CD4-positive, alpha-beta T cell (primary cell): ENCODE results near the gene PSPH. TPM values are rescaled to one million over a fixed set of nuclear protein-coding genes. Genes with fewer than 3 reads are reported as not detected.
"Not testable (repeated sequence)": the region's sequence is repeated elsewhere in the genome, so short reads cannot be mapped to it uniquely, and the experiment has no call there.

Source experiments
- ATAC-seq: fragments of 200-7000 bp; cut with Tn5 transposase; one replicate; pipeline ENCODE4 v1.10.0; 2022; ENCODE audit warnings: mild to moderate bottlenecking; ENCODE audit not compliant: poor library complexity
- CTCF ChIA-PET: fragments of 350-600 bp; sonication (Branson Sonifier 250); formaldehyde crosslinking; loops from one replicate; lab custom pipeline; 2021; ENCODE audit warnings: antibody characterized with exemption, inconsistent platforms; lab: Charles Lee
- POLR2A ChIA-PET: fragments of 350-600 bp; sonication (Branson Sonifier 250); formaldehyde crosslinking; loops from one replicate; lab custom pipeline; 2021; ENCODE audit warnings: antibody characterized with exemption, inconsistent platforms; lab: Charles Lee
- DNase-seq, 14 experiments: peaks; one replicate each; pipeline ENCODE4 v3.0.0-alpha.2; 2013 to 2020; ENCODE audit warnings: mixed read lengths in 2 of 14
- H3K27ac ChIP-seq, 2 donors: one replicate each; pipeline versions ENCODE4 v1.5.1 to v1.7.0; 2013; ENCODE audit warnings: low read length in 2 of 2, low read depth in 1 of 2, mild to moderate bottlenecking in 1 of 2
- H3K27me3 ChIP-seq, 2 experiments: 1 replicate in 1 of 2; 2 replicates in 1 of 2; pipeline versions ENCODE4 v1.6.1 to v1.7.0; 2013; ENCODE audit warnings: low read length in 2 of 2, control low read depth in 1 of 2, mild to moderate bottlenecking in 1 of 2, moderate library complexity in 1 of 2; ENCODE audit not compliant: insufficient read depth in 2 of 2, control insufficient read depth in 1 of 2
- H3K36me3 ChIP-seq: one replicate; pipeline ENCODE4 v1.6.1; 2013; ENCODE audit warnings: low read length, control low read depth; ENCODE audit not compliant: insufficient read depth
- H3K4me1 ChIP-seq: one replicate; pipeline ENCODE4 v1.6.1; 2013; ENCODE audit warnings: low read length, control low read depth; ENCODE audit not compliant: insufficient read depth
- H3K4me3 ChIP-seq: one replicate; pipeline ENCODE4 v1.5.1; 2013; ENCODE audit warnings: mild to moderate bottlenecking, low read length, moderate library complexity
- H3K9me3 ChIP-seq, 2 experiments: 1 replicate in 1 of 2; 2 replicates in 1 of 2; pipeline versions ENCODE4 v1.6.1 to v1.7.0; 2013; ENCODE audit warnings: low read length in 2 of 2, mild to moderate bottlenecking in 2 of 2, control low read depth in 1 of 2, moderate library complexity in 1 of 2; ENCODE audit not compliant: control insufficient read depth in 1 of 2, insufficient read depth in 1 of 2
- H3K27ac Mint-ChIP-seq: one replicate; pipeline ENCODE4 v1.8.0; 2020; ENCODE audit warnings: mixed read lengths
- H3K27me3 Mint-ChIP-seq: one replicate; pipeline ENCODE4 v1.8.0; 2021; ENCODE audit warnings: mixed read lengths
- H3K36me3 Mint-ChIP-seq: one replicate; pipeline ENCODE4 v1.8.0; 2021; ENCODE audit warnings: low read depth, mixed read lengths
- H3K4me1 Mint-ChIP-seq: one replicate; pipeline ENCODE4 v1.8.0; 2021; ENCODE audit warnings: low read depth, mixed read lengths
- H3K4me3 Mint-ChIP-seq: one replicate; pipeline ENCODE4 v1.8.0; 2020; ENCODE audit warnings: mild to moderate bottlenecking, mixed read lengths
- H3K9me3 Mint-ChIP-seq: one replicate; pipeline ENCODE4 v1.8.0; 2020; ENCODE audit warnings: mixed read lengths
- CTCF ChIP-seq: fragments of 200-600 bp; IDR thresholded peaks from one replicate; pipeline ENCODE4 v1.8.0; 2022; ENCODE audit warnings: antibody characterized with exemption, mild to moderate bottlenecking
- intact Hi-C, 2 experiments: fragments of 100-400 bp; cut with DNase I in 1 of 2; cut with micrococcal nuclease in 1 of 2; formaldehyde crosslinking; loops; one replicate each; pipeline versions ENCODE4 v1.15.1 to v1.9.0; 2023 to 2025; cut with DNase I, micrococcal nuclease
- total RNA-seq, 174 experiments: library from RNA in 2 of 174; stranded (reverse) in 2 of 174; gene quantifications; one replicate each; pipeline ENCODE4 v1.2.3 and lab custom pipeline; 2021 to 2026

Gene PSPH
- total RNA-seq, 2 experiments from 2014 or later: 1.2 to 1.9 TPM

DNA sequence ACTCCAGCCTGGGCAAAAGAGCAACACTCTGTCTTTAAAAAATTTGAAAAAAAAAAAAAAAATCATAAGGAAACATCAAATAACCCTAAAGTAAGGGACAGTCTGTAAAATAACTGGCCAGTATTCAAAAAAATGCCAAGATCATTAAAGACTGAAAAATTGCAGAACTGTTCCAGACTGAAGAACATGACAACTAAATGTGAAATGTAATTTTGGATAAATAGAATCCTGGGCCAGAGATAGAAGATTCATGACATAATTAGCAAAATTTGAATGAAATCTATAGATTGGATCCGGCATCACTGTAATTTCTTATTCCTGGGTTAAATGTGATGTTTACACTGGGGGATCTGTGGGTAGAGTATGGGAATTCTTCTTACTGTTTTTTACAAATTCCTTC is 3.0 kb downstream of the PSPH start:
- ATAC-seq (no peak), DNase-seq (no peak)
- Histone ChIP-seq H3K27ac (no peak overlapping the region), H3K4me1 (peaks cover 23% of the 10 kb centered on the region), H3K9me3 (no peaks in the 10 kb centered on the region), H3K4me3 (no peak overlapping the region), H3K36me3 (peaks cover 6% of the 10 kb centered on the region), H3K27me3 (no peaks in the 10 kb centered on the region)
- intact Hi-C loops: loop anchor here in 1 of 2 experiments (10.0 kb wide), 1 partner anchor 1293 kb away; the partner anchor contains the start of gene SEC61G
- TF ChIP-seq CTCF: no peak
- Mint-ChIP-seq H3K9me3 (no peaks in the 10 kb centered on the region), H3K36me3 (peaks cover 10% of the 10 kb centered on the region), H3K4me3 (no peak overlapping the region), H3K27ac (peak overlapping the region; percentile 27), H3K27me3 (no peaks in the 10 kb centered on the region), H3K4me1 (peaks cover 38% of the 10 kb centered on the region)
- POLR2A ChIA-PET: no interaction called here
- CTCF ChIA-PET: no interaction called here

GRCh38 chr7:56047446-56048116 is 3.7 kb downstream of the PSPH start:
- intact Hi-C loops: loop anchor here in 1 of 2 experiments (10.0 kb wide), 1 partner anchor 1293 kb away; the partner anchor contains the start of gene SEC61G
- H3K9me3 Mint-ChIP-seq, H3K27me3 ChIP-seq, ATAC-seq, H3K4me3 ChIP-seq, H3K4me3 Mint-ChIP-seq, H3K36me3 Mint-ChIP-seq, H3K27ac ChIP-seq, H3K27me3 Mint-ChIP-seq, POLR2A ChIA-PET, DNase-seq, H3K27ac Mint-ChIP-seq, H3K36me3 ChIP-seq, H3K9me3 ChIP-seq: not testable (repeated sequence)
- H3K4me1 Mint-ChIP-seq: peaks cover 34% of the 10 kb centered on the region
- peaks cover 18% of the 10 kb centered on the region for H3K4me1 ChIP-seq
- CTCF ChIA-PET: interaction anchor here (0.7 kb wide), 1 partner anchor 36 kb away, joined by 3 read pairs; no protein-coding TSS in a partner anchor

DNA sequence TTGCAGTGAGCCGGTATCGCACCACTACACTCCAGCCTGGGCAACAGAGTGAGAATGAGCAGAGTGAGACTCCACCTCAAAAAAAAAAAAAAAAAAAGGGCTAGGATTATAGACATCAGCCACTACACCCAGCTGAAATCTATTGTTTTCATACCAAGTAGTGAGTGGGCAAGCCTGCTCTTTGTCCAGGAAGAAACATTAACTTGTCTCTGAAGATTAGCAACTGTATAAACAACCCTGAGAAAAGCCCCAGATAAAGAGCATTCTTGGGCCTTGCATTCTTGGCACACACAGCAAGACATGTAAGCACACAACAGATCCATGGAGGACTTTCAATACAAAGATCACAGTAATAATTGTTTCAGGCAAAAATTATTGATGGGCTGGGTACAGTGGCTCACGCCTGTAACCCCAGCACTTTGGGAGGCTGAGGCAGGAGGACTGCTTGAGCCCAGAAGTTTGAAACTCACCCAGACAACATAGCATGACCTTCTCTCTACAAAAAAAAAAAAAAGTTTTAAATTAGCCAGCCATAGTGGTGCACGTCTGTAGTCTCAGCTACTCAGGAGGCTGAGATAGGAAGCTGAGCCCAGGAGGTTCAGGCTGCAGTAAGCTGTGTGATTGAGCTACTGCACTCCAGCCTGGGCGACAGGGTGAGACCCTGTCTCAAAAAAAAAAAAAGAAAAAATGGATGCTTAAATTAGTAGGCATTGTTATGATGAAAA is 4.4 kb downstream of the PSPH start:
- Mint-ChIP-seq H3K27me3 (no peaks in the 10 kb centered on the region), H3K36me3 (no peaks in the 10 kb centered on the region), H3K27ac (no peak overlapping the region), H3K9me3 (no peaks in the 10 kb centered on the region), H3K4me1 (peaks cover 28% of the 10 kb centered on the region), H3K4me3 (no peak overlapping the region)
- Histone ChIP-seq H3K4me3 (no peak overlapping the region), H3K27ac (no peak overlapping the region), H3K36me3 (no peaks in the 10 kb centered on the region), H3K27me3 (no peaks in the 10 kb centered on the region), H3K9me3 (no peaks in the 10 kb centered on the region), H3K4me1 (peaks cover 11% of the 10 kb centered on the region)
- no peak for ATAC-seq
- POLR2A ChIA-PET: no interaction called here
- DNase-seq: no peak
- intact Hi-C loops: loop anchor here in 1 of 2 experiments (10.0 kb wide), 1 partner anchor 1292 kb away; the partner anchor contains the start of gene SEC61G
- CTCF ChIA-PET: interaction anchor here (0.6 to 0.7 kb wide), 2 partner anchors 37 to 52 kb away, joined by 3 to 4 read pairs; no protein-coding TSS in a partner anchor
- TF ChIP-seq CTCF: no peak

DNA sequence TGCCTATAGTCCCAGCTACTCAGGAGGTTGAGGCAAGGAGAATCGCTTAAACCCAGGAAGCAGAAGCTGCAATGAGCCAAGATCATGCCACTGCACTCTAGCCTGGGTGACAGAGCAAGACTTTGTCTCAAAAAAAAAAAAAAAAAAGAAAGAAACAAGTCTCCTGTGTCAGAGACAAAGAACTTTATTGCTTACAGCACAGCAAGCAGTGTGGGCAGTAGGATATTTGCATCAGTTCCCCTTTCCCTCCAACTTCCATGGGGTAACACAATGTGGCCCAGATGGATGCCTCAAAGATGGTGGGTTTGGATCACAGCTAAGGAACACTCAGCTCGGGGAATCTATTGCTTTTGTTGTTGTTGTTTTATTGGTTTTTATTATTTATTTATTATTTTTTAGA is 5.5 kb downstream of the PSPH start:
- POLR2A ChIA-PET, H3K27ac Mint-ChIP-seq: not testable (repeated sequence)

More for the DNA sequence above, 5.5 kb downstream of the PSPH start:
- ATAC-seq, CTCF ChIA-PET, H3K9me3 ChIP-seq, H3K4me3 ChIP-seq, H3K27ac ChIP-seq, H3K36me3 ChIP-seq, H3K4me3 Mint-ChIP-seq, H3K4me1 ChIP-seq, H3K27me3 Mint-ChIP-seq, H3K36me3 Mint-ChIP-seq, H3K9me3 Mint-ChIP-seq, DNase-seq, H3K27me3 ChIP-seq: not testable (repeated sequence)
- peaks cover 22% of the 10 kb centered on the region for H3K4me1 Mint-ChIP-seq
- intact Hi-C loops: loop anchor here in 1 of 2 experiments (10.0 kb wide), 1 partner anchor 1291 kb away; the partner anchor contains the start of gene SEC61G
